ENCODE results near the gene TNRC6B. TPM values are rescaled to one million over a fixed set of nuclear protein-coding genes. Genes with fewer than 3 reads are reported as not detected.
"Not testable (repeated sequence)": the region's sequence is repeated elsewhere in the genome, so short reads cannot be mapped to it uniquely, and the experiment has no call there.

Gene TNRC6B
- total and polyA plus RNA-seq, 4 donors: 2.0 to 85.0 (median 46.0) TPM

DNA sequence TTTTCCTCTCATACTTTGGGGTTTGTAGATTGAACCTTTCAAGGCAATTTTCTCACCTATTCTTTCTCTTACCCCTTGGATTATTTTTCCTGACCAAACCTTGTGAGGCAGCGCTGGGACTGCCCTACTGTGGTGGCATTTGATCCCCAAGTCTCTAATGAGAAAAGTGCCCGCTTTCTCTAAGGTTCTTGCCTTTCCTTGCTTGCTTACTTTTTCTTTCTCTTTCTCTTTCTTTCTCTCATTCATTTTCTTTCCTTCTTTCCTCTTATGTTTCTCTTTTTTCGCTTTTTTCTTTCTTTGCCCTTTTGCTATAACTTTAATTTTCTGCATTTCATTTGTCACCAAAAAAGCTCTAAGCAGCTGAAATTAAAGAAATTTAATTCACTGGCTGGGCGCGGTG is 127.9 kb downstream of the TNRC6B start:
- Histone ChIP-seq H3K27ac (ENCODE audit: low read depth in 1 of 2, low read length in 2 of 2) (no peak overlapping the region), H3K36me3 (ENCODE audit: control insufficient read depth in 1 of 2, insufficient read depth in 2 of 2, low read length in 1 of 2) (peaks cover 5 to 7% of the 10 kb centered on the region in 2 donors), H3K4me1 (ENCODE audit: control insufficient read depth in 1 of 2, insufficient read depth in 2 of 2, low read length in 2 of 2) (peaks cover 0 to 3% of the 10 kb centered on the region in 2 donors), H3K27me3 (ENCODE audit: control insufficient read depth in 1 of 2, insufficient read depth in 2 of 2, low read length in 1 of 2) (no peaks in the 10 kb centered on the region), H3K4me3 (ENCODE audit: low read length in 2 of 2) (no peak overlapping the region), H3K9me3 (ENCODE audit: control insufficient read depth, low read length) (no peaks in the 10 kb centered on the region)
- ATAC-seq (ENCODE audit: low FRiP score): no peak
- intact Hi-C loops (cut with DNase I): no loop called here
- WGBS, 2 donors: 98 to 99% methylated on average over 5 of the region's 5 CpGs
- no peak for DNase-seq

- WGBS, 2 donors: 87 to 89% methylated on average over 6 of the region's 6 CpGs
- Histone ChIP-seq H3K27ac (ENCODE audit: low read depth in 1 of 2, low read length in 2 of 2) (no peak overlapping the region), H3K9me3 (ENCODE audit: control insufficient read depth, low read length) (no peaks in the 10 kb centered on the region), H3K4me1 (ENCODE audit: control insufficient read depth in 1 of 2, insufficient read depth in 2 of 2, low read length in 2 of 2) (peaks cover 0 to 3% of the 10 kb centered on the region in 2 donors), H3K27me3 (ENCODE audit: control insufficient read depth in 1 of 2, insufficient read depth in 2 of 2, low read length in 1 of 2) (no peaks in the 10 kb centered on the region), H3K4me3 (ENCODE audit: low read length in 2 of 2) (no peak overlapping the region), H3K36me3 (ENCODE audit: control insufficient read depth in 1 of 2, insufficient read depth in 2 of 2, low read length in 1 of 2) (peaks cover 5 to 6% of the 10 kb centered on the region in 2 donors)
- intact Hi-C loops (cut with DNase I): no loop called here
- ATAC-seq (ENCODE audit: low FRiP score) (no peak), DNase-seq (no peak)
Measured at GRCh38 chr22:40308999-40309573, 131.4 kb downstream of the TNRC6B start.

DNA sequence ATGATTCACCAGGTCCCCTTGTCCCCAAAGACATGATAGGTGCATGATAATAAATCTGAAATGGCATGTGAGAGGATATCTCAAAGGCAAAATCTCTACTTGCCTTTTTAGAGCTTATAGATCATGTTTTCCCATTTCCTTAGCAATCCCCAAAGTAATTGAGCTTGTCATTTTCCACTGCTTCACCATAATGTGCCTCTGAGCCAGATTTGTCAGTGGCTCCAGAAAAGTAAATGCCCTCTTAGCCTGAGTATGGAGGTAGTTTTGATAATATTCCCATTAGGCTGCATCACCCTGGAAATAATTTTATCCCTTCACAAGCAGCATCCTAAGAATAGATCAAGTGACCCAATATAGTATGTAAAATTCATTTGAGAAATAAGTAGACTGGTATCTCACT is 131.9 kb downstream of the TNRC6B start:
- ATAC-seq (ENCODE audit: low FRiP score) (no peak), DNase-seq (no peak)
- Histone ChIP-seq H3K27ac (ENCODE audit: low read depth in 1 of 2, low read length in 2 of 2) (no peak overlapping the region), H3K36me3 (ENCODE audit: control insufficient read depth in 1 of 2, insufficient read depth in 2 of 2, low read length in 1 of 2) (peaks cover 5 to 8% of the 10 kb centered on the region in 2 donors), H3K4me3 (ENCODE audit: low read length in 2 of 2) (no peak overlapping the region), H3K27me3 (ENCODE audit: control insufficient read depth in 1 of 2, insufficient read depth in 2 of 2, low read length in 1 of 2) (no peaks in the 10 kb centered on the region), H3K9me3 (ENCODE audit: control insufficient read depth, low read length) (no peaks in the 10 kb centered on the region), H3K4me1 (ENCODE audit: control insufficient read depth in 1 of 2, insufficient read depth in 2 of 2, low read length in 2 of 2) (peaks cover 0 to 3% of the 10 kb centered on the region in 2 donors)
- intact Hi-C loops (cut with DNase I): no loop called here

DNA sequence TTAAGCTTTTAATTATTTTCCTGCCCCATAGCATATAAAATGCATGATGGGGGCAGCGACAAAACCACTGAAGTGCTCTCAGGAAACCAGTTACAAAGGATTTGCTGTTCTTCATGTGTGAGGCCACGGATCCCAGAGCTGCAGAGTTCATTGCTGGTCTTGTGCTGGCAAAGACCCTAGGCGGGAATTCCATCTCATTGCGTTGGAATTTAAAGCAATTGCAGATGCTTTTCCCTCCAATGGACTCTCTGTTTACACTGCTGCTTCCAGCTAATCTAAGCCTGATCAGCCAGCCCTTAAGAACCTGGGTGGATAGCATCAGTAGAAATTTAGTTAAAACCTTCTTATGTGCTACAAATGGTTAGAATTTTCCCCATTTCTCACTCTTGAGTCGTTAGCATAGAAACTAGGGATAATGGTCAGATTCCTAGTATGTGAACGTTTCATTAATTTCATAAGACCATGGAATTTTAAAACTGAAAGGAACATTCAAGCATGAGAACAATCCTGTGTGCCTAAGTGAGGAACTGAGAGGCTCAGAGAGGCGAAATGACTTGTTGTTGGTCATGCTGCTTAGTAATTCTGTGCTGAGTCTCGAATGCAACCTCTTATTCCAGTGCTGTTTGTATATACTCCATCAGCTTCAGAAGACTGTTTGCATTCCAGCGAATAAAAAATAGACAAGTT is 132.5 kb downstream of the TNRC6B start:
- H3K27me3 ChIP-seq (ENCODE audit: control insufficient read depth in 1 of 2, insufficient read depth in 2 of 2, low read length in 1 of 2): no peaks in the 10 kb centered on the region
- WGBS, 2 donors: 9 to 21% methylated on average over 9 of the region's 9 CpGs
- peaks cover 5 to 6% of the 10 kb centered on the region in 2 donors for H3K36me3 ChIP-seq (ENCODE audit: control insufficient read depth in 1 of 2, insufficient read depth in 2 of 2, low read length in 1 of 2)
- H3K9me3 ChIP-seq (ENCODE audit: control insufficient read depth, low read length): no peaks in the 10 kb centered on the region
- peak; percentile 67 for ATAC-seq (ENCODE audit: low FRiP score)
- H3K27ac ChIP-seq (ENCODE audit: low read depth in 1 of 2, low read length in 2 of 2): peak overlapping the region; percentile 24 to 90
- no peak overlapping the region for H3K4me3 ChIP-seq (ENCODE audit: low read length in 2 of 2)
- peaks cover 0 to 3% of the 10 kb centered on the region in 2 donors for H3K4me1 ChIP-seq (ENCODE audit: control insufficient read depth in 1 of 2, insufficient read depth in 2 of 2, low read length in 2 of 2)
- DNase-seq: no peak
- intact Hi-C loops (cut with DNase I): no loop called here

DNA sequence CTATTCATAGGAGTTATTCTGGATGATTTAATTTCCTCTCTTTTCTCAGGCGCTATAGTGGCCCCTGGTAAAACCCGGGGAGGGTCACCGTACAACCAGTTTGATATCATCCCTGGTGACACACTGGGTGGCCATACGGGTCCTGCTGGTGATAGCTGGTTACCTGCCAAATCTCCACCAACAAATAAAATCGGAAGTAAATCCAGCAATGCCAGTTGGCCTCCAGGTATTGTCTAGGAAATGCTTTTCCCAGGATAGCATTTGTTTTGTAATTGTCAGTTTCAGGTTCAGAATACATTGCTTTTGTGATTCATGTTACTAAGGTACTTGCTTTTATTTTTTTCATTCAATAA is 133.0 kb downstream of the TNRC6B start:
- no peaks in the 10 kb centered on the region for H3K9me3 ChIP-seq (ENCODE audit: control insufficient read depth, low read length)
- DNase-seq (no peak), ATAC-seq (ENCODE audit: low FRiP score) (no peak)
- H3K27ac ChIP-seq (ENCODE audit: low read depth in 1 of 2, low read length in 2 of 2): peak overlapping the region in 1 of 2 donors; percentile 90
- H3K27me3 ChIP-seq (ENCODE audit: control insufficient read depth in 1 of 2, insufficient read depth in 2 of 2, low read length in 1 of 2): no peaks in the 10 kb centered on the region
- intact Hi-C loops (cut with DNase I): no loop called here
- H3K4me1 ChIP-seq (ENCODE audit: control insufficient read depth in 1 of 2, insufficient read depth in 2 of 2, low read length in 2 of 2): peaks cover 0 to 3% of the 10 kb centered on the region in 2 donors
- no peak overlapping the region for H3K4me3 ChIP-seq (ENCODE audit: low read length in 2 of 2)
- peaks cover 6 to 8% of the 10 kb centered on the region in 2 donors for H3K36me3 ChIP-seq (ENCODE audit: control insufficient read depth in 1 of 2, insufficient read depth in 2 of 2, low read length in 1 of 2)
- WGBS, 2 donors: 21 to 22% methylated on average over 5 of the region's 5 CpGs

DNA sequence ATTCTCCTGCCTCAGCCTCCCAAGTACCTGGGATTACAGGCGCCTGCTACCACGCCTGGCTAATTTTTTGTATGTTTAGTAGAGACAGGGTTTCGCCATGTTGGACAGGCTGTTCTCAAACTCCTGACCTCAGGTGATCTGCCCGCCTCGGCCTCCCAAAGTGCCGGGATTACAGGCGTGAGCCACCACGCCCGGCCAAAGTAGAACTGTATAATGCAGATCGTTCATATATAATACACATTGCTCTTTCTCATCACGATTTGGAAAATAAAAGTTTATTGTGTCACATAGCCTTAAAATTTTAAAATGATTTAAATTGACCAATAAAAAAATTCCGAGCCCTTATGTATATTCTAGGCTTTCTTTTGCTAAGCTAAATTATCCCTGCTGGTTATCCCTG is 133.9 kb downstream of the TNRC6B start:
- H3K27ac ChIP-seq (ENCODE audit: low read depth in 1 of 2, low read length in 2 of 2); H3K27me3 ChIP-seq (ENCODE audit: control insufficient read depth in 1 of 2, insufficient read depth in 2 of 2, low read length in 1 of 2); ATAC-seq (ENCODE audit: low FRiP score); H3K4me1 ChIP-seq (ENCODE audit: control insufficient read depth in 1 of 2, insufficient read depth in 2 of 2, low read length in 2 of 2); DNase-seq; H3K36me3 ChIP-seq (ENCODE audit: control insufficient read depth in 1 of 2, insufficient read depth in 2 of 2, low read length in 1 of 2); intact Hi-C loops (cut with DNase I); H3K9me3 ChIP-seq (ENCODE audit: control insufficient read depth, low read length); H3K4me3 ChIP-seq (ENCODE audit: low read length in 2 of 2): not testable (repeated sequence)
- WGBS, 2 donors: 95 to 96% methylated on average over 12 of the region's 12 CpGs

DNA sequence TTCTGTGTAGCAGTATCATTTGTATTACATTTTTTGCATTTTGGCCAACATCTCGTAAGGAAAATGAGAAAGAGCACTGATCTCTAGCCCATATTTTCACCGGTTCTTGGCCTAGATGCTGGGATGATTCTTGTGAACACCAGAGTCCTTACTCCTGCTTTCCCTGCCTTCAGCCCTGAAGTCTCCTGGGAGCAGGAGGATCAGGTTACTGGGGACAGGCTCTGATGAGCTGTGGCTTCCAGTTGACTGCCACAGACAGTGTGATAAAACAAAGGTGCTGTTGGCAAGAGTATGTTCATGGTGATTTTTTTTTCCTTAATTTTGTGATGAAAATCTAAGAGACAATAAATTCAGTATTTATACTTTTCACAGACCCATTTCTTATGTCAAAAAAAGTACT is 134.3 kb downstream of the TNRC6B start:
- H3K36me3 ChIP-seq (ENCODE audit: control insufficient read depth in 1 of 2, insufficient read depth in 2 of 2, low read length in 1 of 2): peaks cover 8 to 10% of the 10 kb centered on the region in 2 donors
- H3K4me1 ChIP-seq (ENCODE audit: control insufficient read depth in 1 of 2, insufficient read depth in 2 of 2, low read length in 2 of 2): peaks cover 0 to 3% of the 10 kb centered on the region in 2 donors
- H3K4me3 ChIP-seq (ENCODE audit: low read length in 2 of 2): no peak overlapping the region
- WGBS, 2 donors: 89 to 95% methylated on average over 2 of the region's 2 CpGs
- intact Hi-C loops (cut with DNase I): no loop called here
- H3K27me3 ChIP-seq (ENCODE audit: control insufficient read depth in 1 of 2, insufficient read depth in 2 of 2, low read length in 1 of 2): no peaks in the 10 kb centered on the region
- no peaks in the 10 kb centered on the region for H3K9me3 ChIP-seq (ENCODE audit: control insufficient read depth, low read length)
- DNase-seq (no peak), ATAC-seq (ENCODE audit: low FRiP score) (no peak)
- H3K27ac ChIP-seq (ENCODE audit: low read depth in 1 of 2, low read length in 2 of 2): no peak overlapping the region

DNA sequence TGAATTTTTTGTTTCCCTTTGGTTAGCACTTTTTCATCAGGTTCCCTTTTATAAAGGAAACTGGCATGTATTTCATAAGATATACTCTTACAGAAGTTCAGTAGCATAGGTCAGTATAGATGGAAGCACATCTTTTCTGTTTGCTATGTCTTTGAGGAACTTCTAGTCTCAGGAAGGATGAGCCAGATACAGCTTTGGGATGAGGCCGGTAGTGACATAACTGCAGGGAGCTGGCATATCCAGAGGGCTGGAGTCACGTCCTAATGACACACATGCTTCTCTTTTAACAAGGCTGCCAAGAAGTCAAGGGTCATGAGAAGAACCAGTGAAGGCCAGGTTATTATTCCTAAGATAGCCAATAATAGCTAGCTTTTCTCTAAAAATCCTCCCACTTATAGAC is 135.3 kb downstream of the TNRC6B start:
- H3K4me1 ChIP-seq (ENCODE audit: control insufficient read depth in 1 of 2, insufficient read depth in 2 of 2, low read length in 2 of 2): peaks cover 0 to 3% of the 10 kb centered on the region in 2 donors
- H3K27ac ChIP-seq (ENCODE audit: low read depth in 1 of 2, low read length in 2 of 2): no peak overlapping the region

GRCh38 chr22:40314041-40314440 is 136.3 kb downstream of the TNRC6B start:
- H3K9me3 ChIP-seq (ENCODE audit: control insufficient read depth, low read length): no peaks in the 10 kb centered on the region
- intact Hi-C loops (cut with DNase I): no loop called here
- H3K27me3 ChIP-seq (ENCODE audit: control insufficient read depth in 1 of 2, insufficient read depth in 2 of 2, low read length in 1 of 2): no peaks in the 10 kb centered on the region
- H3K4me3 ChIP-seq (ENCODE audit: low read length in 2 of 2): no peak overlapping the region
- ATAC-seq (ENCODE audit: low FRiP score): no peak
- H3K36me3 ChIP-seq (ENCODE audit: control insufficient read depth in 1 of 2, insufficient read depth in 2 of 2, low read length in 1 of 2): peaks cover 8 to 10% of the 10 kb centered on the region in 2 donors
- no peak for DNase-seq
- H3K4me1 ChIP-seq (ENCODE audit: control insufficient read depth in 1 of 2, insufficient read depth in 2 of 2, low read length in 2 of 2): peaks cover 0 to 3% of the 10 kb centered on the region in 2 donors
- no peak overlapping the region for H3K27ac ChIP-seq (ENCODE audit: low read depth in 1 of 2, low read length in 2 of 2)

More for the DNA sequence above, 135.3 kb downstream of the TNRC6B start:
- no peak for ATAC-seq (ENCODE audit: low FRiP score)
- H3K27me3 ChIP-seq (ENCODE audit: control insufficient read depth in 1 of 2, insufficient read depth in 2 of 2, low read length in 1 of 2): no peaks in the 10 kb centered on the region
- WGBS, 2 donors: 66 to 67% methylated on average over 2 of the region's 2 CpGs
- peaks cover 8 to 12% of the 10 kb centered on the region in 2 donors for H3K36me3 ChIP-seq (ENCODE audit: control insufficient read depth in 1 of 2, insufficient read depth in 2 of 2, low read length in 1 of 2)
- H3K4me3 ChIP-seq (ENCODE audit: low read length in 2 of 2): no peak overlapping the region
- no peak for DNase-seq
- H3K9me3 ChIP-seq (ENCODE audit: control insufficient read depth, low read length): no peaks in the 10 kb centered on the region
- intact Hi-C loops (cut with DNase I): no loop called here

All from aorta (tissue), 5 donors.